ENCODE data around the gene MKNK1.
A peak's percentile ranks its signal among the peaks of the same experiment; 100 is the strongest.

The MKNK1 gene

GRCh38 chr1:46618754-46619415, 14.8 kb upstream of the MKNK1 start:
- DNase-seq = no peak

- no peak for DNase-seq
Observed at GRCh38 chr1:46617833-46618232, 13.8 kb upstream of the MKNK1 start.

GRCh38 chr1:46617108-46617800, 13.2 kb upstream of the MKNK1 start:
- no peak for DNase-seq

GRCh38 chr1:46616277-46617107, 12.4 kb upstream of the MKNK1 start, which contains the start of gene MOB3C:
MOB3C (minus strand) TSS chr1:46616811; CDS start chr1:46613321, 3,490 bp downstream.
- peak; percentile 14 to 41 (median 33) for DNase-seq

- DNase-seq = no peak
Observed at GRCh38 chr1:46615735-46616134, 11.7 kb upstream of the MKNK1 start.

GRCh38 chr1:46615088-46615487, 11.0 kb upstream of the MKNK1 start:
- no peak for DNase-seq

- no peak for DNase-seq
Observed at GRCh38 chr1:46614604-46614984, 10.5 kb upstream of the MKNK1 start.

- peak in 2 of 3 experiments; percentile 4 to 6 for DNase-seq
Observed at GRCh38 chr1:46613661-46614603, 9.9 kb upstream of the MKNK1 start.

GRCh38 chr1:46612937-46613660, 9.0 kb upstream of the MKNK1 start:
- DNase-seq = no peak

GRCh38 chr1:46611691-46612221, 7.7 kb upstream of the MKNK1 start:
- peak in 2 of 3 experiments; percentile 25 to 50 for DNase-seq

- no peak for DNase-seq
Observed at GRCh38 chr1:46607345-46608130, 3.5 kb upstream of the MKNK1 start.

- DNase-seq = peak; percentile 4 to 71 (median 33)
Observed at GRCh38 chr1:46606255-46606965, 2.3 kb upstream of the MKNK1 start.

GRCh38 chr1:46605232-46605631, 1.2 kb upstream of the MKNK1 start:
- DNase-seq = no peak

GRCh38 chr1:46603481-46603857, 599 bp downstream of the MKNK1 start:
- no peak for DNase-seq

- no peak for DNase-seq
Observed at GRCh38 chr1:46601257-46602007, 2.6 kb downstream of the MKNK1 start.

GRCh38 chr1:46599059-46599970, 4.8 kb downstream of the MKNK1 start:
- no peak for DNase-seq

- DNase-seq = no peak
Observed at GRCh38 chr1:46596846-46597245, 7.2 kb downstream of the MKNK1 start.

- DNase-seq = no peak
Observed at GRCh38 chr1:46596036-46596435, 8.0 kb downstream of the MKNK1 start.

Measured in NCI-H1417 (cell line).